Keratinocyte (primary cell): ENCODE results near the gene DMRTB1. TPM values are rescaled to one million over a fixed set of nuclear protein-coding genes. Genes with fewer than 3 reads are reported as not detected.

Experiments used
- DNase-seq: peaks from one replicate; pipeline ENCODE4 v3.0.0-alpha.2; 2011; ENCODE audit warnings: low read depth, missing footprints, low spot score
- FAIRE-seq: peaks from 2 replicates; lab custom pipeline; 2011; peaks lifted over from hg19 to GRCh38; lab: Jason Lieb, UNC
- H2AFZ ChIP-seq: 2 replicates; pipeline ENCODE4 v1.6.0; 2012; ENCODE audit warnings: low read length, control low read depth, inconsistent platforms; ENCODE audit not compliant: control insufficient read depth
- H3K27ac ChIP-seq: 2 replicates; pipeline ENCODE4 v1.5.1; 2011; ENCODE audit warnings: low read length; ENCODE audit not compliant: control insufficient read depth, insufficient read depth
- H3K27me3 ChIP-seq: 3 replicates; pipeline ENCODE4 v1.6.0; 2011; ENCODE audit warnings: low read length; ENCODE audit not compliant: control insufficient read depth, insufficient read depth; ENCODE audit errors: extremely low read depth
- H3K36me3 ChIP-seq, 2 experiments: 2 replicates in 1 of 2; 3 replicates in 1 of 2; pipeline ENCODE4 v1.5.1; 2011; ENCODE audit warnings: low read length in 2 of 2, mild to moderate bottlenecking in 1 of 2; ENCODE audit not compliant: control insufficient read depth in 2 of 2, insufficient read depth in 2 of 2; ENCODE audit errors: extremely low read depth in 1 of 2
- H3K4me1 ChIP-seq: 3 replicates; pipeline ENCODE4 v1.5.1; 2011; ENCODE audit warnings: low read length; ENCODE audit not compliant: control insufficient read depth, insufficient read depth; ENCODE audit errors: extremely low read depth
- H3K4me2 ChIP-seq: 3 replicates; pipeline ENCODE4 v1.6.0; 2011; ENCODE audit warnings: low read depth, low read length; ENCODE audit not compliant: control insufficient read depth, insufficient read depth; ENCODE audit errors: extremely low read depth
- H3K4me3 ChIP-seq, 3 experiments: fragments of 200-600 bp in 1 of 3; sonication (generic) in 1 of 3; 2 replicates in 2 of 3; 3 replicates in 1 of 3; pipeline ENCODE4 v1.5.1; 2011 to 2016; ENCODE audit warnings: low read length in 3 of 3, mild to moderate bottlenecking in 3 of 3, control low read depth in 2 of 3, inconsistent platforms in 1 of 3, low read depth in 1 of 3, mixed read lengths in 1 of 3, mixed run types in 1 of 3, moderate library complexity in 1 of 3; ENCODE audit not compliant: control insufficient read depth in 2 of 3, insufficient read depth in 2 of 3; ENCODE audit errors: extremely low read depth in 1 of 3
- H3K79me2 ChIP-seq: 2 replicates; pipeline ENCODE4 v1.6.0; 2012; ENCODE audit warnings: low read length; ENCODE audit not compliant: control insufficient read depth, insufficient read depth
- H3K9ac ChIP-seq: 3 replicates; pipeline ENCODE4 v1.6.0; 2011; ENCODE audit warnings: low read length; ENCODE audit not compliant: control insufficient read depth, insufficient read depth; ENCODE audit errors: extremely low read depth
- H3K9me1 ChIP-seq: 3 replicates; pipeline ENCODE4 v1.6.0; 2011; ENCODE audit warnings: low read length; ENCODE audit not compliant: control insufficient read depth, insufficient read depth; ENCODE audit errors: extremely low read depth
- H3K9me3 ChIP-seq: 2 replicates; pipeline ENCODE4 v1.5.1; 2012; ENCODE audit warnings: low read depth, low read length; ENCODE audit not compliant: control insufficient read depth
- H4K20me1 ChIP-seq: 3 replicates; pipeline ENCODE4 v1.6.0; 2011; ENCODE audit warnings: low read length; ENCODE audit not compliant: control insufficient read depth, insufficient read depth; ENCODE audit errors: extremely low read depth
- CTCF ChIP-seq, 3 experiments: IDR thresholded peaks in 1 of 3; conservative IDR thresholded peaks in 1 of 3; optimal IDR thresholded peaks in 1 of 3; 2 replicates in 2 of 3; 3 replicates in 1 of 3; pipeline versions ENCODE3 to v1.5.1; 2011; ENCODE audit warnings: low read length in 3 of 3, mild to moderate bottlenecking in 3 of 3, moderate library complexity in 2 of 3, control low read depth in 1 of 3, inconsistent platforms in 1 of 3; ENCODE audit not compliant: insufficient read depth in 2 of 3; ENCODE audit errors: extremely low read depth in 1 of 3
- EZH2 ChIP-seq: IDR thresholded peaks from one replicate; pipeline ENCODE4 v1.6.1; 2012; ENCODE audit warnings: inconsistent platforms, mild to moderate bottlenecking, low read length, moderate library complexity
- dilution Hi-C: fragments of 300-500 bp; cut with MboI; formaldehyde crosslinking; loops from one replicate; pipeline ENCODE4 v1.7.0; 2020; ENCODE audit warnings: low sequenced_read_pairs; ENCODE audit not compliant: extremely low pct_ligation_motif_present
- polyA plus RNA-seq, 5 experiments: library from polyadenylated mRNA; depleted of rRNA in 3 of 5; stranded (reverse) in 3 of 5; stranded (forward) in 1 of 5; unstranded in 1 of 5; fragments of >200 nt; gene quantifications; 1 replicate in 1 of 5; 2 replicates in 3 of 5; 3 replicates in 1 of 5; pipeline versions ENCODE4 v1.2.1 to v1.2.3, GENCODE V29; 2011 to 2012; ENCODE audit warnings: missing spikeins in 2 of 5, low read depth in 1 of 5, low replicate concordance in 1 of 5

DMRTB1 gene
- polyA plus RNA-seq, 1 donor (not counting 4 experiments of a cell fraction or from before 2014, with no cell fraction given), result not detected

GRCh38 chr1:53454019-53454418, 5.2 kb upstream of the DMRTB1 start:
- H3K79me2 ChIP-seq, result no peaks in the 10 kb centered on the region
- no peak overlapping the region for H3K27ac ChIP-seq
- H3K4me3 ChIP-seq, result no peak overlapping the region
- no peak overlapping the region for H3K4me2 ChIP-seq
- H3K9me3 ChIP-seq, result no peaks in the 10 kb centered on the region
- H3K4me1 ChIP-seq, result no peaks in the 10 kb centered on the region
- no peaks in the 10 kb centered on the region for H3K36me3 ChIP-seq
- H3K9ac ChIP-seq, result no peak overlapping the region
- DNase-seq, result no peak
- no peak for FAIRE-seq
- H4K20me1 ChIP-seq, result no peaks in the 10 kb centered on the region
- no peak for TF ChIP-seq EZH2
- no peak for TF ChIP-seq CTCF (optimal IDR thresholded peaks at IDR 0.05 in 1 of 3, IDR thresholded peaks at IDR 0.05 in 1 of 3, conservative IDR thresholded peaks at IDR 0.05 in 1 of 3; ENCODE audit: extremely low read depth in 1 of 3, insufficient read depth in 2 of 3, low read length in 3 of 3)
- no peaks in the 10 kb centered on the region for H3K9me1 ChIP-seq
- dilution Hi-C loops, result no loop called here
- peaks cover 12% of the 10 kb centered on the region for H3K27me3 ChIP-seq
- H2AFZ ChIP-seq, result no peak overlapping the region

GRCh38 chr1:53455364-53455991, 3.7 kb upstream of the DMRTB1 start:
- TF ChIP-seq EZH2 (no peak), CTCF (optimal IDR thresholded peaks at IDR 0.05 in 1 of 3, IDR thresholded peaks at IDR 0.05 in 1 of 3, conservative IDR thresholded peaks at IDR 0.05 in 1 of 3; ENCODE audit: extremely low read depth in 1 of 3, insufficient read depth in 2 of 3, low read length in 3 of 3) (no peak)
- Histone ChIP-seq H3K9me3 (no peaks in the 10 kb centered on the region), H3K4me1 (no peaks in the 10 kb centered on the region), H4K20me1 (no peaks in the 10 kb centered on the region), H2AFZ (no peak overlapping the region), H3K36me3 (no peaks in the 10 kb centered on the region), H3K27ac (no peak overlapping the region), H3K9me1 (no peaks in the 10 kb centered on the region), H3K4me2 (no peak overlapping the region), H3K4me3 (no peak overlapping the region), H3K79me2 (no peaks in the 10 kb centered on the region), H3K9ac (no peak overlapping the region), H3K27me3 (peaks cover 12% of the 10 kb centered on the region)
- DNase-seq (no peak), FAIRE-seq (no peak)
- dilution Hi-C loops, result no loop called here
